CD8-positive, alpha-beta memory T cell (primary cell): ENCODE measurements around the gene MAPK1. TPM values are rescaled to one million over a fixed set of nuclear protein-coding genes. Genes with fewer than 3 reads are reported as not detected.
"Not testable (repeated sequence)": the region's sequence is repeated elsewhere in the genome, so short reads cannot be mapped to it uniquely, and the experiment has no call there.

Experiments used
- CTCF ChIA-PET: fragments of 350-600 bp; sonication (Branson Sonifier 250); formaldehyde crosslinking; loops from one replicate; lab custom pipeline; 2021; ENCODE audit warnings: antibody characterized with exemption; lab: Charles Lee
- POLR2A ChIA-PET: fragments of 350-600 bp; sonication (Branson Sonifier 250); formaldehyde crosslinking; loops from one replicate; lab custom pipeline; 2021; ENCODE audit warnings: antibody characterized with exemption; lab: Charles Lee
- DNase-seq, 5 donors: peaks; one replicate each; pipeline versions ENCODE4 v3.0.0 to v3.0.0-alpha.2; 2020 to 2022; ENCODE audit warnings: mixed read lengths in 1 of 5
- H3K27ac ChIP-seq: one replicate; pipeline ENCODE4 v1.7.0; 2013; ENCODE audit warnings: low read depth, mild to moderate bottlenecking, low read length, moderate library complexity
- H3K27me3 ChIP-seq: 2 replicates; pipeline ENCODE4 v1.7.0; 2013; ENCODE audit warnings: low read length, mild to moderate bottlenecking; ENCODE audit not compliant: insufficient read depth, poor library complexity, severe bottlenecking
- H3K36me3 ChIP-seq: 2 replicates; pipeline ENCODE4 v1.7.0; 2013; ENCODE audit warnings: mild to moderate bottlenecking, low read length, moderate library complexity; ENCODE audit not compliant: insufficient read depth
- H3K4me1 ChIP-seq: 2 replicates; pipeline ENCODE4 v1.7.0; 2013; ENCODE audit warnings: mild to moderate bottlenecking, low read length, moderate library complexity; ENCODE audit not compliant: insufficient read depth
- H3K4me3 ChIP-seq: 2 replicates; pipeline ENCODE4 v1.7.0; 2013; ENCODE audit warnings: mild to moderate bottlenecking, low read length
- H3K9me3 ChIP-seq: 2 replicates; pipeline ENCODE4 v1.7.0; 2013; ENCODE audit warnings: mild to moderate bottlenecking, low read length
- H3K27ac Mint-ChIP-seq, 8 donors: one replicate each; pipeline ENCODE4 v1.8.0; 2020 to 2021; ENCODE audit warnings: mixed read lengths in 8 of 8, mild to moderate bottlenecking in 6 of 8, inconsistent platforms in 3 of 8, moderate library complexity in 3 of 8
- H3K27me3 Mint-ChIP-seq, 2 donors: one replicate each; pipeline ENCODE4 v1.8.0; 2020 to 2021; ENCODE audit warnings: mixed read lengths in 2 of 2, mild to moderate bottlenecking in 1 of 2, moderate library complexity in 1 of 2
- H3K36me3 Mint-ChIP-seq, 3 donors: one replicate each; pipeline ENCODE4 v1.8.0; 2020 to 2021; ENCODE audit warnings: mixed read lengths in 3 of 3, inconsistent platforms in 1 of 3, mild to moderate bottlenecking in 1 of 3
- H3K4me1 Mint-ChIP-seq, 3 donors: one replicate each; pipeline ENCODE4 v1.8.0; 2020 to 2021; ENCODE audit warnings: mixed read lengths in 3 of 3, inconsistent platforms in 1 of 3, mild to moderate bottlenecking in 1 of 3
- H3K4me3 Mint-ChIP-seq, 7 donors: one replicate each; pipeline ENCODE4 v1.8.0; 2020 to 2021; ENCODE audit warnings: mixed read lengths in 7 of 7, mild to moderate bottlenecking in 6 of 7, moderate library complexity in 4 of 7, inconsistent platforms in 2 of 7
- H3K9me3 Mint-ChIP-seq, 5 donors: one replicate each; pipeline ENCODE4 v1.8.0; 2020 to 2022; ENCODE audit warnings: mixed read lengths in 5 of 5, mild to moderate bottlenecking in 3 of 5, moderate library complexity in 2 of 5, inconsistent platforms in 1 of 5
- polyA plus RNA-seq: library from polyadenylated mRNA; unstranded; fragments of 300-500 nt; fragmentation: Illumina TruSeq; gene quantifications from one replicate; pipeline ENCODE4 v1.2.3, GENCODE V29; 2021
- total RNA-seq, 2 experiments: library from RNA; stranded (reverse); gene quantifications; one replicate each; pipeline ENCODE4 v1.2.3, GENCODE V29; 2021

The MAPK1 gene
- total and polyA plus RNA-seq, 3 experiments from 2014 or later: 103 to 134 (median 132) TPM

DNA sequence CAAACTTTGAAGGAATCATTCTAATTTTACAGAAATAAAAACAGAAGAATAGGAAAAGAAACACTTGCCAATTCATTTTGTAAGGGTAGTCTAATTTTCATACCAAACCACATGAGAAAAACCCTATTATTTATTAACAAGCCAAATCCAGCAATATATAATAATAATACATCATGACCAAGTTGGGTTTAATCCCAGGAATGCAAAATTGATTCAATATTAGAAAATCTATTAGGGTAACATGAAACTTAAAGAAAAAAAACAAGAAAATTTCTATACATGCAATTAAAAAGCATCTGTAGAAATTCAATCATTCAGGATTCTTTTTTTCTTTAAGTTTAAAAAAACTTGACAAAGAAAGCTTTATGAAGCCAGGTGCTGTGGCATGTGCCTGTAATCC lies 16.8 kb downstream of the MAPK1 start:
- Histone ChIP-seq H3K9me3 (no peaks in the 10 kb centered on the region), H3K4me1 (peaks cover 42% of the 10 kb centered on the region), H3K4me3 (no peak overlapping the region), H3K27me3 (no peaks in the 10 kb centered on the region), H3K36me3 (no peaks in the 10 kb centered on the region), H3K27ac (no peak overlapping the region)
- CTCF ChIA-PET: interaction anchor here (0.7 to 1.5 kb wide), 2 partner anchors 10 to 108 kb away, joined by 3 to 4 read pairs; no protein-coding TSS in a partner anchor
- Mint-ChIP-seq H3K4me3 (peak overlapping the region in 2 of 7 donors; percentile 30 to 45), H3K27me3 (no peaks in the 10 kb centered on the region), H3K27ac (peak overlapping the region in 3 of 8 donors; percentile 14 to 51 (median 36)), H3K4me1 (peaks cover 72 to 93% (median 90%) of the 10 kb centered on the region in 3 donors), H3K9me3 (no peaks in the 10 kb centered on the region), H3K36me3 (peaks cover 0 to 24% (median 6%) of the 10 kb centered on the region in 3 donors)
- POLR2A ChIA-PET: no interaction called here
- no peak for DNase-seq

DNA sequence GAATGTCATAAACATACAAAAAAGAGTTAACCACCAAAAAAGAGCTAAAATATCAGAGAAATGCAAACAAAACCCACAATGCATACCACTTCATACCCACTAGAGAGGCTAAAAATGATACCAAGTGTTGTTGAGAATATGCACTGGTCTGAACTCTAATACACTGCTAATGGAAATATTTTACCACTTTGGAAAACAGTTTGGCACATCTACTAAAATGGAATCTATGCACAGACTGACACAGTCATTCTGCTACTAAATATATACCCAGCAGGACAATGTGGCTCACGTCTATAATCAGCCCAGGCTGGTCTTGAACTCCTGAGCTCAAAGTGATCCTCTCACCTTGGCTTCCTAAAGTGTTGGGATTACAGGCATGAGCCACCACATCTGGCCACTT lies 18.0 kb downstream of the MAPK1 start:
- Histone ChIP-seq H3K9me3 (no peaks in the 10 kb centered on the region), H3K27me3 (no peaks in the 10 kb centered on the region), H3K36me3 (no peaks in the 10 kb centered on the region), H3K27ac (no peak overlapping the region), H3K4me3 (no peak overlapping the region), H3K4me1 (peaks cover 35% of the 10 kb centered on the region)
- CTCF ChIA-PET: no interaction called here
- Mint-ChIP-seq H3K9me3 (no peaks in the 10 kb centered on the region), H3K4me1 (peaks cover 66 to 89% (median 85%) of the 10 kb centered on the region in 3 donors), H3K36me3 (peaks cover 0 to 25% (median 7%) of the 10 kb centered on the region in 3 donors), H3K4me3 (peak overlapping the region in 2 of 7 donors; percentile 18 to 32), H3K27ac (peak overlapping the region in 4 of 8 donors; percentile 10 to 81 (median 52)), H3K27me3 (no peaks in the 10 kb centered on the region)
- POLR2A ChIA-PET: no interaction called here
- DNase-seq: no peak

DNA sequence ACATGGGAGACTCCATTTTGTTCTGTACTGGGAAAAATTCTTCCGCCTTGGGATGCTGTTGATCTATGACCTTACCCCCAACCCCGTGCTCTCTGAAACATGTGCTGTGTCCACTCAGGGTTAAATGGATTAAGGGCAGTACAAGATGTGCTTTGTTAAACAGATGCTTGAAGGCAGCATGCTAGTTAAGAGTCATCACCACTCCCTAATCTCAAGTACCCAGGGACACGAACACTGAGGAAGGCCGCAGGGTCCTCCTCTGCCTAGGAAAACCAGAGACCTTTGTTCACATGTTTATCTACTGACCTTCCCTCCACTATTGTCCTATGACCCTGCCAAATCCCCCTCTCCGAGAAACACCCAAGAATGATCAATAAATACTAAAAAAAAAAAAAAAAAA lies 19.4 kb downstream of the MAPK1 start:
- Mint-ChIP-seq H3K4me3 (peak overlapping the region in 2 of 7 donors; percentile 32 to 36), H3K27ac (peak overlapping the region in 3 of 8 donors; percentile 22 to 66 (median 36)), H3K4me1 (peaks cover 69 to 89% (median 85%) of the 10 kb centered on the region in 3 donors), H3K36me3 (peaks cover 0 to 30% (median 9%) of the 10 kb centered on the region in 3 donors)
- H3K27me3 Mint-ChIP-seq, H3K36me3 ChIP-seq, H3K9me3 Mint-ChIP-seq, H3K4me3 ChIP-seq, POLR2A ChIA-PET, H3K27me3 ChIP-seq, H3K27ac ChIP-seq, DNase-seq, CTCF ChIA-PET, H3K9me3 ChIP-seq: not testable (repeated sequence)
- H3K4me1 ChIP-seq: peaks cover 43% of the 10 kb centered on the region

DNA sequence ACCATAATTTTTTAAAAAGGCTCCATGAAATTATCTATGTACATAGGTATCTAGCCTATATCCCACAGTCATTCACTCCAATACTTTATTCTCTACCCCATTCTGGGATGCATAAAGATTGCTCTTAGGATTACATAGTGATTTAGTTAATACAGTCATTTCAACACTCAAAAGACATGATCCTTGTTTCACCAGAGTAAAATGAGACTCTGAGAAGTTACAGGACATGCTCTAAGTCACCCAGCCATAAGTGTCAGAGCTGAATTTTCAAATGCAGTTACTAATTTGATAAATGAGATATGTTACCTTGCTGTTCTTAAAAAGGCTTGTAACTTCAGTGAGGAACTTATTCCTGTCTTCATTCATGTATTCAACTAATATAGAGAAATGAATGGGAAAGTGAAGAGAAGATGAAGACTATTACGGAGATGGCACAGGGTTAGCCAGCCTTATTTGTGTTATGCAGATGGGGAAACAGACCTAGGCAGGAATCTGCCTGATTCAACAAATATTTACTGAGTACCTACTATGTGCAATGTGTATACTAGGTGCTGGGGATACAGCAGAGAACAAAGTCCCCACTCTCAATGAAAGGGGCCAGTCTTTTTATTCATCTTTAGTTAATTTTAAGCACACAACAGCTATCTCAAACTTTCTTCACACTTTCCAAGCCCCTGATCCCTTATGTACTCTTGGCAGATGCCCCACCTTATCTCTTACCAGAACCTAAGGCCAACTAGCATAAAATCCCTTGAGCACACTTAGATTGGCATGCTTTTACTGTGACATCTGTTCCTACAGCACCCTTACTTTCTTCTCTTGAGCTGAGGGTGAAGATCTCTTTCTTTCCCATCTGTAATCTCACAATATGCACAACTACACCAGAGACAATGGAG lies 21.6 kb downstream of the MAPK1 start:
- Histone ChIP-seq H3K4me1 (peaks cover 35% of the 10 kb centered on the region), H3K27ac (no peak overlapping the region), H3K36me3 (no peaks in the 10 kb centered on the region), H3K4me3 (no peak overlapping the region), H3K27me3 (no peaks in the 10 kb centered on the region), H3K9me3 (no peaks in the 10 kb centered on the region)
- ChIA-PET CTCF (no interaction called here), POLR2A (no interaction called here)
- peak overlapping the region in 7 of 8 donors; percentile 37 to 78 (median 67) for H3K27ac Mint-ChIP-seq
- no peak for DNase-seq
- no peaks in the 10 kb centered on the region for H3K9me3 Mint-ChIP-seq
- peaks cover 63 to 82% (median 76%) of the 10 kb centered on the region in 3 donors for H3K4me1 Mint-ChIP-seq
- no peaks in the 10 kb centered on the region for H3K27me3 Mint-ChIP-seq
- H3K4me3 Mint-ChIP-seq: peak overlapping the region in 2 of 7 donors; percentile 6 to 34
- H3K36me3 Mint-ChIP-seq: peaks cover 0 to 28% (median 7%) of the 10 kb centered on the region in 3 donors

DNA sequence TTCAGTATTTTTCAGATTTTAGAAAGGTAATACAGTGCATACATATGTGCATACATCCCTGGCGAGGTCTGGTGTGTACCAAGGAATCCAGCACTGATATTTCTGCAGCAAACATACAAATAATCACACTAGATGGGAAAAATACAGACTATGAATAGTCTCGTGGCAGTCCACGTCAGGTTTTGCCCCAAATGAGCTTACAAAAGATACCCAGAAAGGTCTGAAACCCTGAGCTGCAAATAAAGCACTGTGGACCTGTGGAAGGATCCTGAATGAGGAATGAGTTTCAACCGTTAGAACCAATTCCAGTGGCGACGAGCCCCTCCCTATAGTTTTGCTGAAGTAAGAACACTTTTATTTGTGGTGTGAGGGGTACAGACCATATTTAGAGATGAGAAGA lies 24.5 kb downstream of the MAPK1 start:
- H3K4me1 ChIP-seq: peaks cover 20% of the 10 kb centered on the region
- DNase-seq: no peak
- ChIA-PET CTCF (no interaction called here), POLR2A (no interaction called here)
- H3K4me3 ChIP-seq: no peak overlapping the region
- H3K9me3 ChIP-seq: no peaks in the 10 kb centered on the region
- Mint-ChIP-seq H3K27me3 (no peaks in the 10 kb centered on the region), H3K4me3 (no peak overlapping the region), H3K27ac (peak overlapping the region in 4 of 8 donors; percentile 13 to 79 (median 30)), H3K36me3 (peaks cover 0 to 25% (median 4%) of the 10 kb centered on the region in 3 donors), H3K4me1 (peaks cover 61 to 76% (median 69%) of the 10 kb centered on the region in 3 donors), H3K9me3 (no peaks in the 10 kb centered on the region)
- no peak overlapping the region for H3K27ac ChIP-seq
- H3K27me3 ChIP-seq: no peaks in the 10 kb centered on the region
- no peaks in the 10 kb centered on the region for H3K36me3 ChIP-seq

DNA sequence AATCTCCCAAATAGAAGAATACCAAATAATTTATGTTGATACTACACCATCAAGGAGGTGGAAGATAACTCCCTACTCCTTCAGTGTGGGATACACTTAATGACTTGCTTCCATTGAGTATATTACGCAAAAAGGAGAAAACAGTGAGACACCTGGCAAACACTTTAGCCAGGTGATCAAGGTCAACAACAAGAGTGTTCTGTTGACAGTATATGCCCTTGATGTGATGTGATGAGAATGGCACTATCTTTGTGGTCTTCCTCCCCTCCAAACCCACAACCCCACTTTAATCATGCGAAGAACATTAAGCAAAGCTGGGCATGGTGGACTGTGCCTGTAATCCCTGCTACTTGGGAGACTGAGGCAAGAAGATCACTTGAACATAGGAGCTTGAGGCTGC lies 26.0 kb downstream of the MAPK1 start:
- Histone ChIP-seq H3K27me3 (no peaks in the 10 kb centered on the region), H3K4me1 (peaks cover 26% of the 10 kb centered on the region), H3K36me3 (no peaks in the 10 kb centered on the region), H3K27ac (no peak overlapping the region), H3K4me3 (no peak overlapping the region), H3K9me3 (no peaks in the 10 kb centered on the region)
- no peak overlapping the region for H3K4me3 Mint-ChIP-seq
- DNase-seq: no peak
- H3K27me3 Mint-ChIP-seq: no peaks in the 10 kb centered on the region
- ChIA-PET CTCF (interaction anchor here (1.0 kb wide), 1 partner anchor 10 kb away, joined by 4 read pairs; no protein-coding TSS in a partner anchor), POLR2A (no interaction called here)
- H3K36me3 Mint-ChIP-seq: peaks cover 0 to 24% (median 3%) of the 10 kb centered on the region in 3 donors
- H3K4me1 Mint-ChIP-seq: peaks cover 62 to 76% (median 75%) of the 10 kb centered on the region in 3 donors
- H3K27ac Mint-ChIP-seq: peak overlapping the region in 3 of 8 donors; percentile 52 to 66 (median 61)
- no peaks in the 10 kb centered on the region for H3K9me3 Mint-ChIP-seq

DNA sequence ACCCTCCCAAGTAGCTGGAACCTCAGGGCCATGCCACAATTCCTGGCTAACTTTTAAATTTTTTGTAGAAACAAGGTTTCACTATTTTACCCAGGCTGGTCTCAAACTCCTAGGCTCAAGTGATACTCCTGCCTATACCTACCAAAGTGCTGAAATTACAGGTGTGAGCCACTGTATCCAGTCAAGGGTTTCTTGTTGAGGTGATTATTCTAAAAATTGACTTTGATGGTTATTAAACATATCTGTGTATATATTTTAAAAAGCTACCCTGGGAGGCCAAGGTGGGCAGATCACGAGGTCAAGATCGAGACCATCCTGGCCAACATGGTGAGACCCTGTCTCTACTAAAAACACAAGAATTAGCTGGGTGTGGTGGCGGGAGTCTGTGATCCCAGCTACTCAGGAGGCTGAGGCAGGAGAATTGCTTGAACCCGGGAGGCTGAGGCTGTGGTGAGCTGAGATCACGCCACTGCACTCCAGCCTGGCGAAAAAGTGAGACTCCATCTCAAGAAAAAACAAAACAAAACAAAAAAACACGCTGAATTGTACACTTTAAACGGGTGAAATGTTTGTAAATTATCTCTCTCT lies 27.1 kb downstream of the MAPK1 start:
- no peaks in the 10 kb centered on the region for H3K27me3 ChIP-seq
- ChIA-PET CTCF (interaction anchor here (1.0 kb wide), 1 partner anchor 11 kb away, joined by 4 read pairs; no protein-coding TSS in a partner anchor), POLR2A (no interaction called here)
- DNase-seq: no peak
- H3K4me3 Mint-ChIP-seq: no peak overlapping the region
- H3K36me3 ChIP-seq: no peaks in the 10 kb centered on the region
- H3K9me3 ChIP-seq: no peaks in the 10 kb centered on the region
- H3K4me3 ChIP-seq: no peak overlapping the region
- H3K36me3 Mint-ChIP-seq: peaks cover 0 to 24% (median 3%) of the 10 kb centered on the region in 3 donors
- peak overlapping the region in 5 of 8 donors; percentile 15 to 71 (median 65) for H3K27ac Mint-ChIP-seq
- H3K4me1 Mint-ChIP-seq: peaks cover 59 to 76% (median 74%) of the 10 kb centered on the region in 3 donors
- H3K27me3 Mint-ChIP-seq: no peaks in the 10 kb centered on the region
- H3K9me3 Mint-ChIP-seq: no peaks in the 10 kb centered on the region
- peaks cover 28% of the 10 kb centered on the region for H3K4me1 ChIP-seq
- H3K27ac ChIP-seq: no peak overlapping the region
